NCI-H146 treated with DMSO at 0.1 percent for 48 hours (cell line): ENCODE data around the gene SLC25A34.

ENCODE experiments used
- DNase-seq: peaks from one replicate; lab custom pipeline; 2025; ENCODE audit not compliant: unreplicated experiment; lab: John Stamatoyannopoulos, UW

The SLC25A34 gene

DNA sequence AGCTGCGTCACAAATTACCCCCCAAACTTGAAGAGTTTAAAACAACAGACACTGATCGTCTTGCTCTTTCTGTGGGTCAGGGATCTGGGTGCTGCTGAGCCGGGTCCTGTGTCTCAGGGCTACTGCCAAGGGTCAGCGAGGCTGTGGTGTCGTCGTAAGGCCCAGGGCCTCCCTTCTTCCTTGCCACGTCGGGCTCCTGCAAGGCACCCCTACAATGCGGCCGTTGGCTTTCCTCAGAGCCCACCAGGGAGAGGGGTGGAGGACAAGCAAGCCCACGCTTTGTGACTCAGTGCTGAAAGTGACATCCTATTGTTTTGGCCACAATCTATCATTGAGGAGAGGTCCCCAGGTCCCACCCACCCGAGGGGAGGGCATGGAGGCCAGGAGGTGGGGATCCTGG lies 14.9 kb downstream of the SLC25A34 start:
- DNase-seq: no peak

- no peak for DNase-seq
Observed at GRCh38 chr1:15751717-15752116, 15.7 kb downstream of the SLC25A34 start.

- DNase-seq: no peak
Observed at GRCh38 chr1:15753776-15754175, 17.7 kb downstream of the SLC25A34 start.

GRCh38 chr1:15755021-15755645 lies 19.1 kb downstream of the SLC25A34 start:
- no peak for DNase-seq

DNA sequence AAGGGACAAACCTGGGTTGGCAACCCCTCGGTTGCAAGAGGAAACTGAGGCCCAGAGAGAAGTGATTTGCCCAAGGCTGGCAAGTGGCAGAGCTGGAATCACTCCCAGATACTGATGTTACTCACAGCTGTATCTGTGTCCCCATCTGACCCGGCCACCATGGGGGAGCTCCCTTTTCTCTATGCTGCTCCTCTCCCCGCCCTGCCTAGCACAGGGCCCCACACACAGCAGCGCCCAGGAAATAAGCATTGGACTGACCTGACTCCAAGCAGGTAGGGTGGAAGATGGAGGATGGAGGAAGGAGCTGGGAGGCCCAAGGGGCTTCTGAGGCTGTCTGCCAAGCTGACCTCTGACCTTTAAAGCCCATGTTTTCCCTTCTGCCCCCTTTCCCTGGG lies 19.6 kb downstream of the SLC25A34 start:
- DNase-seq: no peak

DNA sequence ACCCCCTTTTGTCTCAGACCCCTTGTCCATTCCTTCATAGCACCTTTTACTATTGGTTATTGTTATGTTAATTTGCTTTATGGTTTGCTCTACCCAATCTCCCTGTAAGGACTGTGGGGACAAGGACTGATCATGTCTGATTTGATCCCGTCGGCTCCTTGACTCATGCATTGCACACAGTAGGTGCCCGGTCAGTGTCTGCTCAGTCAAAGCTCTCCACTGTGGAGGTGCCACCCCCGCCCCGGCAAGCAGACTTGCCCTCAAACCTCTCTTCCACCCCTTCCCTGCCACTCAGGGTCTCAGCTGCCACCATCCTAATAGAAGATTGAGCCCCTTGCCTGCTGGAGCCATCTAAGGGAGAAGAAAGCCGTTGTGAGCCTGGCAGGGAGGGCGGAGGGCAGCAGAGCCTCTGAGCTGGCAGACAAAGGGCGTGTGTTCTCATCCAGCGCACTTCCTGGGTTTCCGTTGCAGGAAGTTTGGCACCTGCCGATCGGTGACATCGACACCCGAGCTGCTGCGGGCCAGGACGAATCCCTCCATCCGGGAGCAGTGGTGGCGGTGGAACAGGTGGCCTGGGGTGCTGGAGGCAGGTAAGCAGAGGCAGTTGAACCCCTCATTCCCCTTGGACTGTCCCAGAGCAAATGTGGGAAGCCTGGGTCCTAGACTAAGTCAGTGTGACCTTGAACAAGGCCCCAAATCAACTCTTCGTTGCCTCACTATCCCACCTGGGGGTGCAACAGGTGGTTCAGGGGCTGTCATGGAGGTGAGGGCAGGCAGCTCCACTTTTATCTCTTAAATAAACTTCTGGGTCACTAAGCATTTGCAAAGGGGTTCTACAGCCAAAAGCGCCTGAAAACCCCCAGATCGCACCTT lies 20.3 kb downstream of the SLC25A34 start:
- DNase-seq: peak; percentile 7

GRCh38 chr1:15757016-15757543 lies 21.0 kb downstream of the SLC25A34 start:
- DNase-seq: no peak

GRCh38 chr1:15757575-15758342 lies 21.7 kb downstream of the SLC25A34 start:
- DNase-seq: peak; percentile 5

GRCh38 chr1:15758343-15758931 lies 22.4 kb downstream of the SLC25A34 start, which contains the start of gene FBLIM1:
Gene FBLIM1 (plus strand): TSS chr1:15758795. CDS start chr1:15764984, 6,189 bp downstream.
- no peak for DNase-seq

DNA sequence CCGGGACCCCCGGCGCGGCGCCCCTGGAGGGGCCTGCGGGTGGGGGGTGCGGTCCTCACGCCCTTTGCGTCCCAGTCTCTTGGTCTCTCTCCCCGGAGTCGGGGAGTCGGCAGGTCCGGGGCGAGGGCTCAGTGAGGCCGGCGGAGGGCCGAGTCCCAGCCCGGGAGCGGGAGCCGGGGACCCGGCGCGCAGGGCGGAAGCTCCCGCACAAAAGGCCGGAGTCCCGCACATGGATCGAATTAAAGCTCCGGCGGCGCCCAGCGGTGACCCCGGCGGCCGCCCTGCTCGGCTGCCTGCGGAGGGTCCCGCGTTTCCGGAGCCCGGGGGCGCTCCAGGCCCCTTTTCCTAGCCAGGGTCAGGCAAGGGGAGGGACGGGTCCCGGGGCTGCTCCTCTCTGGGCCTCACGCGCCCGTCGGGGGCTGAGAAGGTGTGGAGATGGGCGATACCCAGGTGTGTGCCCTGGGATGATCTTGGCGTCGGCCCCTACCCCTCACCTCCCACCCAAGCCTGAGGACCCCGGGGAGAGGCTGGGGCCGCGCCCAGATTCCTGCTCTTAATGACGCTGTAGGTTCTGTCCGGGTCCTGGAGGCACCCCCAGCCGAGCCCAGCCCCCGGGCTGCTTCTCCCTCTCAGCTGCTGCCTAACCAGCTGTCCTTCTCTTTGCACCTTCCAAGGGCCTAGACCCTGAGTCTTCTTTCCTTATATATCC lies 23.0 kb downstream of the SLC25A34 start:
- DNase-seq: no peak

DNA sequence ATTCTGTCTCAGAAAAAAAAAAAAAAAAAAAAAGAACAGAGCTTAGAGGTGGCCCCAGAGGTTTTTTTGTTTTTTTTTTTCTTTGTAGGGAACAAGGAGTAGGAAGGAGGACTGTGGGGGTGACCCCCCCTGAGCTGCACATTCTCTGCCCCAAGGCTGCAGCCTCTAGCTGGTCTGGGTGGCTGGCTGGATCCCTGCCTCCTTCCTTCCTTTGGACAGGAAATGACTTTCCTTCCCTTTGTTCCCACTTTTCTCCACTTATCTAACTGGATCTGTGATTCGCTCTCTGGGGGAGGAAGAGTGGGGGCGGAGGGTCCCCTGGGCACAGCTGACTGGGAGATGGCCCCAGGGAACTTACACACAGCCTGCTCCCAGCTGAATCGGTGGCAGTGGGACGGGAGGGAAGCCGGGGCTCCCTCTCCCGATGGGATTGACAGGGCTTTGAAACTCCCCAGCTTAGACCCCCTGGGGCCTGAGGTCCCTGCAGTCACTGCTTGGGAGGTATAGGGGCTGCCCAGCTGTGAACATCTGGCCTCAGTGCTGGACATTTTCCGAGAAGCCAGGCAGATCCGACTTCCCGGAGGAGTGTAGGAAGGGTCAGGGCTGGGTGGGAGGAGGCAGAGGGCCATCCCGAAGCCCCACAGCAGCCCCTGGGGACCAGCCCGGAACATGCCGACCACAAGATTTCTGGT lies 24.6 kb downstream of the SLC25A34 start:
- no peak for DNase-seq

DNA sequence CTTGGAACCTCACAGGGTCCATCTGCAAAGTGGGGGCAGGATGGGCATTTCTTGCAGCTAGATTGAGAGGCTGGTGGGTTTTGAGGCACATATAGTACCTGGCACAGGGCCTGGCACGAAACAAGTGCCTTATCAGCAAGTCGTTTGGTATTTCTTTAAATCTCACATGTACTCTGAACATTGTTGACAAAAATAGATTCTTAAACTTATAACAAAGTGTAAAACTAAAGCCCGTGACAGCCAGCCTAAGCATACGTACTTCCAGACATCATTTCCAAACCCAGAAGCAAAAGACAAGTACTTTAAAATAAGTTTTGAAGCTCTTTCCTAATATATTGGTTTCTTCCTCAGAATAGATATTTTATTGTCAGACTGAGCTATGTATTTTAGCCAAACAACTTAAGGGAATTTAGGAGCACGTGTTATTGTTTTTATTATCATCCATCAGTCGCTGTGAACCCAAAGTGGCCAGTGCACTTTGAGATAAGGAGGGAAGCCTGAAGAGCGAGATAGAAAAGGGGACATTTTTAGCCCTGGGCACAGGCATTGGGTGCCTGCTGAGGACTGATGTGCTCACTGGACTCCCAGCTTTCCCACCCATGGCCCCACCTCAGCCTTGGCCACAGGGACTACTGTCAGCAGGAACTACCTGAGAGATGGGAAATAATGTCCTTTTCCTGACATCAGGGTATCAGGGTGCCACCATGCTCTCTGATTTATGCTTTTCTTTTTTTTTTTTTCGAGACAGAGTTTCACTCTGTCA lies 25.5 kb downstream of the SLC25A34 start:
- DNase-seq: no peak

- no peak for DNase-seq
Observed at GRCh38 chr1:15762546-15762945, 26.5 kb downstream of the SLC25A34 start.

DNA sequence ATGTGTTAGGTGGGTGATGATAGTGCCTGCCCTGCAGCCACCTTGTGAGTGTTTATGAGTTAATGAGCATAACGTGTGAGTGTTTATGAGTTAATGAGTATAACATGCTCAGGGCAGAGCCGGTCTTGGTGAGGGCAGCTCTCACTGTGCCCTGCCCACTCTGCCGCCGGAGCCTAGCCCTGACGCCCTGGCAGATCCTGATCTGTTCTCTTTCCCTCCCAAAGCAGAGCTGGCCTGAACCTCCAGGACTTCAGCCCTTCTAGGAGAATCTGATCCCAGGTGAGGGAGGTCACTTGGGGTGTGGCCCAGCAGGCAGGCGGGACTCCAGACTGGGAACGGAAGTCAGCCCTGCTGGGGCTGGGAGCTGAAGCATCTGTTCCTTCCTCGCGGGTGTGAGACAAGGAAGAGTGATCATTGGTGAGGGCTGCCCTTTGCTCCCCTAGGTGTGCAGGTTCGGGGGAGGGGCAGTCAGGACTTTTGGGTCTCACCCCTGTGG lies 28.3 kb downstream of the SLC25A34 start:
- DNase-seq: no peak

DNA sequence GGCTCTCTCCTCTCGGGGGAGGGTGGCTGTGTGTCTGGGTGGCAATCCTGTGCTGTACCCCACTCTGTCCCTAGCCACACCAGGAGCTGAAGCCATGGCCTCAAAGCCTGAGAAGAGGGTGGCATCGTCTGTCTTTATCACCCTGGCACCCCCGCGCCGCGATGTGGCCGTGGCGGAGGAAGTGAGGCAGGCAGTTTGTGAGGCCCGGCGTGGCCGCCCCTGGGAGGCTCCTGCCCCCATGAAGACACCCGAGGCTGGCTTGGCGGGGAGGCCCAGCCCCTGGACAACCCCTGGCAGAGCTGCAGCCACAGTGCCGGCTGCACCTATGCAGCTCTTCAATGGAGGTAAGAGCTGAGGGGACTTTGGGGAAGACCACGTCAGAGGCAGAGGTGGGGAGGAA lies 28.8 kb downstream of the SLC25A34 start:
- DNase-seq: no peak

DNA sequence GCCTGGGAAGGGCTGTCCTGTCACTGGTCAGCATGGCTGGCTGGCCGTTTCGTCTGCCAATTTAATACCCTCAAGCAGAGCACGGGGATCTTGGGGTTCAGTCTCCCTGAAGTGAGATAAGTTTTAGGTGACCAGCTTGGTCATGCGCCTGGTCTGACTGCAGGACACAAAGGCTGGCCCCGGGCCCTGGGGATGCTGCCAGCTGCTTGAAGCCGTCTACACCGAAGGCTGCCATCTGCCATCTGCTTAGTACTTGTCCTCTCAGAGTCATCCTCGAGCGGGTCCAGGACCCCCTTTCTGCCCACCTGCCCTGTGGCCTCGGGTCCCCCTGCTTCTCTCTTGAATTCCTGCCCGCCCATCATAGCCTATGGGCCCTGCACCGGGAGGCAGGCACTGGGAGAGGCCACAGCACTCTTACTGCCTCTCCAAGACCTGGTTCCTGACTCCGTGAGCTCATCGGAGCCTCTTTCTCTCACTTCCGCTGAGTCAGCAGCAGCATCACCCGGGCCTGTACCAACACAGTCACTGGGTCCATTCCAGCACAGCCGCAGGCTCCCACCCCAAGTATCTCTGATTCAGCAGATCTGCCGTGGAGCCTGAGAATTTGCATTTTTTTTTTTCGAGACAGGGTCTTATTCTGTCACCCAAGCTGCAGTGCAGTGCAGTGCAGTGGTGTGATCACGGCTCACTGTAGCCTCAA lies 29.6 kb downstream of the SLC25A34 start:
- no peak for DNase-seq

DNA sequence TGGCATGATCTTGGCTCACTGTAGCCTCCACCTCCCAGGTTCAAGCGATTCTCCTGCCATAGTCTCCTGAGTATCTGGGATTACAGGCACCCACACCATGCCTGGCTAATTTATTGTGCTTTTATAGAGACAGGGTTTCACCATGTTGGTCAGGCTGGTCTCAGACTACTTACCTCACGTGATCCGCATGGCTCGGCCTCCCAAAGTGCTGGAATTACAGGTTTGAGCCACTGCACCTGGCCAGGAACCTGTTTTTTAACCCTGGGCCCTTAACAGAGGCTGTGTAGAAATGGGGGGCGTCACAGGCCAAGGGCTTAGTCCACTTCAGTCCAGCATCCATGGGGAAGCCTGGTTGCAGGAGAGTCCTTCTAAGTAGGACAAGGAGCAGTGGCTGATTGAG lies 31.9 kb downstream of the SLC25A34 start:
- DNase-seq: no peak

- no peak for DNase-seq
Observed at GRCh38 chr1:15768388-15768787, 32.3 kb downstream of the SLC25A34 start.
